ENCODE measurements around the gene BATF3.

Gene BATF3

GRCh38 chr1:212703991-212704564 is 4.4 kb upstream of the BATF3 start:
- Histone ChIP-seq H3K4me2 (ENCODE audit: low read depth, low read length, poor library complexity, severe bottlenecking) (no peak overlapping the region), H3K27ac (ENCODE audit: low read depth, low read length) (no peak overlapping the region), H3K9me2 (replicated peaks; ENCODE audit: insufficient read depth, low read length) (no peaks in the 10 kb centered on the region), H3K79me2 (ENCODE audit: insufficient read depth, low read length) (no peaks in the 10 kb centered on the region), H3K27me3 (ENCODE audit: low read length) (no peaks in the 10 kb centered on the region), H3F3A (ENCODE audit: insufficient read depth) (peaks cover 20% of the 10 kb centered on the region), H3K4me3 (ENCODE audit: insufficient read depth, low read length, poor library complexity, severe bottlenecking) (no peak overlapping the region), H3K9me3 (ENCODE audit: insufficient read depth, low read length) (no peaks in the 10 kb centered on the region), H3K36me3 (ENCODE audit: low read length) (no peaks in the 10 kb centered on the region), H3K9ac (ENCODE audit: low read length) (no peak overlapping the region), H4K20me1 (ENCODE audit: low read depth, low read length) (no peaks in the 10 kb centered on the region), H2AFZ (ENCODE audit: low read depth, low read length, severe bottlenecking) (no peak overlapping the region)
- TF ChIP-seq EZH2phosphoT487 (conservative IDR thresholded peaks at IDR 0.05; ENCODE audit: low read length) (no peak), CTCF (IDR thresholded peaks at IDR 0.05; ENCODE audit: insufficient read depth, low read length, poor library complexity, severe bottlenecking) (no peak)

- no peaks in the 10 kb centered on the region for H3K79me2 ChIP-seq (ENCODE audit: insufficient read depth, low read length)
- H4K20me1 ChIP-seq (ENCODE audit: low read depth, low read length), result no peaks in the 10 kb centered on the region
- no peaks in the 10 kb centered on the region for H3K27me3 ChIP-seq (ENCODE audit: low read length)
- H3K9me2 ChIP-seq (replicated peaks; ENCODE audit: insufficient read depth, low read length), result no peaks in the 10 kb centered on the region
- H3K4me2 ChIP-seq (ENCODE audit: low read depth, low read length, poor library complexity, severe bottlenecking), result no peak overlapping the region
- H3K36me3 ChIP-seq (ENCODE audit: low read length), result no peaks in the 10 kb centered on the region
- H3K9me3 ChIP-seq (ENCODE audit: insufficient read depth, low read length), result no peaks in the 10 kb centered on the region
- H3K9ac ChIP-seq (ENCODE audit: low read length), result no peak overlapping the region
- H2AFZ ChIP-seq (ENCODE audit: low read depth, low read length, severe bottlenecking), result no peak overlapping the region
- no peak overlapping the region for H3K4me3 ChIP-seq (ENCODE audit: insufficient read depth, low read length, poor library complexity, severe bottlenecking)
- TF ChIP-seq EZH2phosphoT487 (conservative IDR thresholded peaks at IDR 0.05; ENCODE audit: low read length) (no peak), CTCF (IDR thresholded peaks at IDR 0.05; ENCODE audit: insufficient read depth, low read length, poor library complexity, severe bottlenecking) (no peak)
- H3F3A ChIP-seq (ENCODE audit: insufficient read depth), result peaks cover 20% of the 10 kb centered on the region
- no peak overlapping the region for H3K27ac ChIP-seq (ENCODE audit: low read depth, low read length)
These were observed 3.0 kb upstream of the BATF3 start for GRCh38 chr1:212702672-212703071.

GRCh38 chr1:212701910-212702309 is 2.3 kb upstream of the BATF3 start:
- H3K4me3 ChIP-seq (ENCODE audit: insufficient read depth, low read length, poor library complexity, severe bottlenecking), result no peak overlapping the region
- peaks cover 20% of the 10 kb centered on the region for H3F3A ChIP-seq (ENCODE audit: insufficient read depth)
- H3K36me3 ChIP-seq (ENCODE audit: low read length), result no peaks in the 10 kb centered on the region
- no peaks in the 10 kb centered on the region for H3K9me3 ChIP-seq (ENCODE audit: insufficient read depth, low read length)
- H3K9me2 ChIP-seq (replicated peaks; ENCODE audit: insufficient read depth, low read length), result no peaks in the 10 kb centered on the region
- H2AFZ ChIP-seq (ENCODE audit: low read depth, low read length, severe bottlenecking), result no peak overlapping the region
- no peak overlapping the region for H3K4me2 ChIP-seq (ENCODE audit: low read depth, low read length, poor library complexity, severe bottlenecking)
- H3K79me2 ChIP-seq (ENCODE audit: insufficient read depth, low read length), result no peaks in the 10 kb centered on the region
- no peaks in the 10 kb centered on the region for H3K27me3 ChIP-seq (ENCODE audit: low read length)
- no peaks in the 10 kb centered on the region for H4K20me1 ChIP-seq (ENCODE audit: low read depth, low read length)
- no peak overlapping the region for H3K27ac ChIP-seq (ENCODE audit: low read depth, low read length)
- H3K9ac ChIP-seq (ENCODE audit: low read length), result no peak overlapping the region
- no peak for TF ChIP-seq CTCF (IDR thresholded peaks at IDR 0.05; ENCODE audit: insufficient read depth, low read length, poor library complexity, severe bottlenecking)
- no peak for TF ChIP-seq EZH2phosphoT487 (conservative IDR thresholded peaks at IDR 0.05; ENCODE audit: low read length)

Measured in SU-DHL-6 (cell line).